ENCODE results near the gene PRELID3B.

PRELID3B gene

DNA sequence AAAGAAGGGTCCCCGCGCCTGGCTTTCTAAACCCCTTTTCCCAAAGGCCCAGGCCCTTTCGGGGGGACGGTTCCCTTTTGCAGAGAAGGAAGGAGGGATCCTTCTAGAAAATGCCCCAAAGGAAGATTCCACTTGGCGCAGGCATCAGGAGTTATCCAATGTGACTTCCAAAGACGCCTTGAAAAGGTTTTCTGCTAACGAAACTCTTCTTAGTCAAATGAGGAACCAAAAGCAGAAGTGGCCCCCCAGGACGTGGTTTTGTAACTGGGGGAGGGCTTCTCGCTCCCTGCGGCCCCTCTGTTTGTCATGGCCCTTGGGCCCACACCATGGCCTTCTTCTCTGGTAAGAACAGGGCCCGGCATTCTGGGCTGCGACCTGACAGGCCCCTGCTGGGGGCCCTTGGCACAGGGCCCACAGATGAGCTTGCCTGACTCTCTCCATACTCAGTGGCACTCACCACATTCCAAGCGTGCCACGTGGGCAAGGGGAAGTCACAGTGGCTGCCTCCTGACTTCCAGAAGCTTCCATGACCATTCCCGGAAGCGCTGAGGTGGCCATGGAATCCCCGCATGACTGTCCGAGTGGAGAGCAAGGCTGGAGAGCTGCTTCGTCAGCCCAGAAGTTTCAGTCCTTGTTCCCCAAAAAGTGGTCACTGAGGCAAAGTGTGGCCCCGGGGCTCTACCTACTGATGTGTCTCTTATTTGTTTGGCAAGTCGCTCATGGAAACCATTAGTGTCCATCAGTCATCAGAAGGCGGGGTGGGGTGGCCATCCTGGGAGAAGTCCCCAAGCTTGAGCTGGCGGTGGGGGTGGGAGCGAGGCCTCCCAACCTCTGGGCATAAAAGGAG lies 34.7 kb downstream of the PRELID3B start:
- peak; percentile 61 for DNase-seq

DNA sequence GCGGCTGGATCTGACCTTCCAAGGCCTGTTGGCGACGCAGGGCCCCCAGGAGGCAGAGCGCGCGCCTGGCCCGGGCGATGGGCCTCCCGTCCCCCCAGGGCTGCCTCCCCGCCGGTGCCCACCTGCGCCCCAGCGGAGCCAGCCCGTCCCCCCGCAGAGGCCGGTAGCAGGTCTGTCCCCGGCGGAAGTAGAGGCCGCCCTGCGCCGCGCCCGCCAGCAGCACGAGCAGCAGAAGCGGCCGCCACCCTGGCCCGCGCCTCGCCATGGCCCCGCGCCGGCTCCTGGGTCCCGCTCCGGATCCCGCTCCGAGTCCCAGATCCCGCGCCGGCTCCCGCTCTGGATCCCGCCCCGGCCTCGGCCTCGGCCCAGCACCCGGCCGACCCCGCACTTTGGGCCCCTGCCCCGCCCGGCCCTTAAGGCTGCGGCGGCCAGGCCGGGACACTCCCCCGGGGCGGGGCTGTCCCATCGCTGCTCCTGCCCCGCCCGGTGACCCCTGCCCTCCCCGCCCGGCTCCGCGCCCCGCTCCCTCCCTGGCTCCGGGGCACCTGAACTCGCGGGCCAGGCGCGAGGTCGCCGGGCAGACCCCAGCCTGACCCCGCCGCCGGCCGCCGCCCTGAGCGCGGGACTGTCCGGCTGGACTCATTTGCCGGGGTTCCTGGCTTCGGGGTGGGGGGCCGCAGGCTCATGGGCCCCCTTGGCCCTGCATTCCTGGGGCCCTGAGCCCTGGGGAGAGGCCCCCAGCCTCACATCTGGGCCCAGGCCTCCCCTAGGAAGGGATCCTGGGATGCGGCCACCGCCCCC lies 35.5 kb downstream of the PRELID3B start, which contains the start of gene CTSZ:
Gene CTSZ (minus strand): TSS at position 391 of the 801 bp plus-strand sequence. CDS start 126 bp downstream, at position 265.
- peak; percentile 75 for DNase-seq

DNA sequence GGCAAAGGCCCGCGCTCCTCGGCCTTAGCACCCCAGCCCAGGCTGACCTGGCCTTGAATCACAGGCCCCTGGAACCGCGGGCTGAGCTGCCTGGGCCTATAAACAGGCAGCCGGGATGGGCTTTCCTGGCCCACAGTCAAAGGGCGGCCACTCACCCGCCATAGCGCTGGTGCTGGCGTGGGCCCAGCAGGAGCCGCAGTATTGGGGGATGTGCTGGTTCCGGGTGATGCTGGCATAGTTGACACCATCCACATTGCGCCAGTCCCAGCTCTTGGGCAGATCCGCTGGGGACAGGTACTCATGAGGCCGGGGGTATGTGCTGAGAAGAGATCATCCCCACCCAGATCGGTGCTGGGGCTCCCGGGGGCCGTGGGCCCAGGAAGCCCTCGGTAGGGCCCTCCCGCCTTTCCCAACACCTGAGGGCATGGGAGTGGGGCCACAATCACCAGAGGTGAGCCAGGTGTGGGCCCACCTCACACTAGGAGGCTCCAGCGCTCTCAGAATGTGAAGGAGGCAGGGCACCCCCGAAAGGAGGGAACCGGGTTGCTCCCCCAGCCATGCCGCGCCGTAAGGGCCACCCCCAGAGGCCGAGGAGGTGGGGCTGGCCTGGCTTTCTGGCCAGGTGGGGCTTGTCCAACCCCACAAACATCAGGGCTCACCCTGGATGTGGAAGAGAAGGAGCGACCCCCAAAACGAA lies 36.3 kb downstream of the PRELID3B start:
- peak; percentile 66 for DNase-seq

DNA sequence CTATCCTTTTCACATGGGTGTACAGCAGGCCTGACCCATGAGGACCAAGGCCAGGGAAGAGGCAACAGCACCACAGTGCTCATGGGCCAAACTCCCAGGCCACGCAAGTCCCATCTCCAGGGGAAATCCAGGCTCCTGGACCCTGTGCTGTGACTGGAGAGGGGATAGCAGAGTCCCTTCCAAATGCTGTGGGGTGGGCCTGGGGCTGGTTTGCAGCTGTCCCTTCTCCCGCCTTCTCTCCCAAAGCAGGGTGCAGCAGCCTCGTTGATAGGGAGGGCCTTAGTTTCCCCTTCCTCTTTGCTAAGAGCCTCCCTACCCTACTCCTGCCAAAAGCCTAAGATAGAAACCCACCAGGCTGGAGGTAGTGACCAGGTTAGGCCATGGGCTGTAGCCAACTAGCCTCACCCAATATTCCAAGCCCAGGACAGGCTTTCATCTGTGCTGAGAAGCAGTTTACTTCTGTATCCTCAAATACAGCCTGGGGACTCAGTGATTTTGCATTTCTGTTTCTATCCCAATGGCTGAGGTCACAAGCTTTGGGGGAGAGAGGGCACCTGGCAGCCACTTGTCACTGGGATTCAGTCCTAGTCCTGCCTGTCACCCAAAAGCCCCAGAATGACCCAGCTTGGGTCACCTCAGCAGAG lies 36.9 kb downstream of the PRELID3B start:
- DNase-seq, result peak; percentile 42

DNA sequence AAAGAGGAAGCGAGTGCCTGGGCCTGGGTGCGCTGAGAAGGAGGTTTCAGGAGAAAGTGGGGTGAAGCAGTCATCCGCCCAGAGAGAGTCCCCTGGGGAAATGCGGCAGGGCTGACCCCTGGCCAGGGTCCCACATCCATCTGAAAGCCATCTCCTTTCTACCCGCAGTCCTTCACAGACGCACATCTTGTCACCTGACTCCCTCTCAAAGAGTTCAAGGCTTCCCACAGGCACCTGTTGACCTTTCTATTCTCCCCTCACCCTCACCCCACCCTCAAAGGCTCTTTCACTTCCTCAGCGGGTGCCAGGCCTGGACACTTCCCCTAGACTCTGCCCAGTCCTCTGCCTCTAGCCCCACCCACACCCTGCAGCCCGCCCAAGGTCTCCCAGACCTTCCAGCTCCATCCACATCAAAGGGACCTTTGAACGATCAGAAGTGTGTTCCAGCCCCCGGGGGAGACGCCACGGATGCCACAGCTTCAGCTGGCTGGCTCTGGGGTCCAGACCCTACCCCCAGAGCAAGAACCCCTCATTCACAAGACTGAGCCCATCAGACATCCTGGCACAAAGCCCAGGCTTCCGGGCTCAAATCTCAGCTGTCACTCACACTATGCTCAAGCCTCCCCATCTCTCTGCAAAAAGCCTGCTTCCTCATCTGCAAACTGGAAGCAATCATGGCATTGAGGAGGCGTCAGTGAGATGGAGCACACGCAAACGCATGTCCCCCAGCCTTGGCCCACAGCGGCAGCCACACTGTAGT lies 37.6 kb downstream of the PRELID3B start:
- no peak for DNase-seq

- DNase-seq, result no peak
These were observed 38.2 kb downstream of the PRELID3B start for GRCh38 chr20:59004493-59004762.

- DNase-seq, result no peak
These were observed 38.6 kb downstream of the PRELID3B start for GRCh38 chr20:59003836-59004492.

- no peak for DNase-seq
These were observed 39.6 kb downstream of the PRELID3B start for GRCh38 chr20:59002874-59003399.

DNA sequence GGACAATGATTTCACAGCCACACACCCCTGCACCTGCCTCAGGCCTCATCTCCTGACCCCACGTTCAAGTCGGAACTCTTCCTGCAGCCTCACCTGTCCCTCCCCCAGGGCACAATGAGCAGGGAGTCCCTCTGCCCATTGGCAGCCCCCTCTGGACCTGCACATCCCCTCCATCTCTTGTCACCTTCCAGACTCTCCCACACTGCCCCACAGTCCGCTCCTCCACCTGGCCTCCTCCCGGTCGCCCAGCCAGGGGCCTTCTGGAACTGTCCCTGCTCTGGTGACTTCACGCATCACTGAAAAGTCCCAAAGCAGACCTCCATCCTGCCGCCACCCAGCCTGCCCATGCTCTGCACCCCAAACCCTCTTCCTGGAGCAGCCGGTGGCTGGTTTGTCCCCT lies 40.2 kb downstream of the PRELID3B start:
- DNase-seq, result no peak

GRCh38 chr20:59001449-59002171 lies 41.0 kb downstream of the PRELID3B start:
- no peak for DNase-seq

GRCh38 chr20:59001068-59001448 lies 41.5 kb downstream of the PRELID3B start:
- DNase-seq, result no peak

- DNase-seq, result no peak
These were observed 42.3 kb downstream of the PRELID3B start for GRCh38 chr20:59000326-59000725.

DNA sequence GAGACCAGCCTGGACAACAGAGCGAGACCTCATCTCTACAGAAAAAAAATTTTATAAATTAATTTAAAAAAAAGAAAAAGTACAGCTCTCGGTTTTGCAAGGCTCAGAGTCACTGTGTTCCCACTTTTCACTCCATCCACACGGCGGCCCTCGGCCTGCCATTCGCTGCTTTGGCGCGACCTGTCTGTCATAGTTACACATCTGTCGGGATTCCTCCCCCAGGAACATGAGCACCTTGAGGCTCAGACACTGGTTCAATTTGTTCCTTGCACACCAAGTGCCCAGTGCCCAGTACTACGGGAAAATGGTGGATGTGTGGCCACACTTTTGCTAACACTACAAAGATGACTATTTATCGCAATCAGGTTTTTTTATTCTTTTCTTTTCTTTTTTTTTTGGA lies 43.9 kb downstream of the PRELID3B start:
- no peak for DNase-seq

DNA sequence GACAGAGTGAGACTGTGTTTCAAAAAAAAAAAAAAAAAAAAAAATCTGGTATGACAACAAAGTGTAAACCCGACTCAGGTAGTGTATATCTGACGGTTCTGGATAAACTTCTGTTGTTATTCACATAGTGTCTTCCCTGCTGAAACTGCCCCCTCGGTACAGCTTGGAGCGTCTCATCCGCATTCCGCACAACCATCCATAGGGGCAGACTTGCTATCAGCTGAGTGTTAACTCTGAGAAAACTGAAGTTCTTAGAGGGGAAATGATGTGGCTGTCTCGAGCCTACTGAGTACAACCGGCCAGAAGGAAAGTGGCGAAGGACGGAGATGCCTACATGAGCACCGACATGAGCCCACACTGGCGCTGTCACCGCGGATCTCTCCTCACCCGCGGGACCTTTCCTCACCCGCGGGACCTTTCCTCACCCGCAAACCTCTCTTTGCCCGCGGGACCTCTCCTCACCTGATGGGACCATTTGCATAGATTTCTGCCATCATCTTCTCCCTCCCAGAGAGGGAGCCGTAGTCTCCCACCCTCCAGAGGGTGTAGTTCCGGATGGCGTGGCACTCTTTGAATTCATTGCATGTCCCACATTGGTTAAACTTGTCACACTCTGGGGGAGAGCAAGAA lies 45.3 kb downstream of the PRELID3B start:
- DNase-seq, result no peak

- DNase-seq, result no peak
These were observed 46.4 kb downstream of the PRELID3B start for GRCh38 chr20:58996226-58996611.

- no peak for DNase-seq
These were observed 46.9 kb downstream of the PRELID3B start for GRCh38 chr20:58995461-58996225.

- peak; percentile 29 for DNase-seq
These were observed 48.0 kb downstream of the PRELID3B start for GRCh38 chr20:58994390-58995159.
